Measurements from ENCODE around the gene NDUFB7.

GRCh38 chr19:14619404-14619803, 47.5 kb upstream of the NDUFB7 start:
- TF ChIP-seq CTCF (IDR thresholded peaks at IDR 0.05; ENCODE audit: low read length), result no peak
- no peak for TF ChIP-seq EZH2 (optimal IDR thresholded peaks at IDR 0.05; ENCODE audit: low read depth, low read length)

Measured in MM.1S (cell line).